NB4 (cell line): Measurements from ENCODE around the gene RPS18.

Experiments
- CTCF ChIP-seq: IDR thresholded peaks from one replicate; pipeline ENCODE4 v1.5.1; 2012; ENCODE audit warnings: low read depth, low read length
- POLR2A ChIP-seq: IDR thresholded peaks from 2 replicates; pipeline ENCODE4 v1.6.1; 2011; ENCODE audit warnings: mild to moderate bottlenecking; ENCODE audit not compliant: insufficient read length; ENCODE audit errors: extremely low read depth
- TF ChIP-seq, protein P1 (sequence below): IDR thresholded peaks from 2 replicates; pipeline ENCODE4 v1.6.1; 2011; ENCODE audit warnings: low read depth, low read length

DNA sequence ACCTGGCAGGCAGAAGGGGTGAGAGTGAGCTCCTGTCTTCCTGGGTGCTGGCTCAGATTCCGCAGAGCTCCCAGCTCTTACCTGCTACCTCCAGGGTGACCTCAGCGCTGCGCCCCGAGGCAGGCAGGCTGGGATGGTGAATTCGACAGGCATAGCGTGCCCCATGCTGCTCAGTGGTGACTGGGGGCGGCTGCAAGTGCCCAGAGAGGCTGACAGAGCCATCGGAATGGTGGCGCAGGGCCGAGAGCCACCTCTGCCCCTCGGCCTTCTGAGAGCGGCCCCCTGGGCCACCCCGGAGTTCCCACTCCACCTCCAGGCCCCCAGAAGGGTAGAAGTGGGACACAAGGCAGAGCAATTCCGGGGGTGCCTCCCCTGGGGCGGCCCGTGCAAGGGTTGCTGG is 32.3 kb downstream of the RPS18 start:
- TF ChIP-seq, protein P1, sequence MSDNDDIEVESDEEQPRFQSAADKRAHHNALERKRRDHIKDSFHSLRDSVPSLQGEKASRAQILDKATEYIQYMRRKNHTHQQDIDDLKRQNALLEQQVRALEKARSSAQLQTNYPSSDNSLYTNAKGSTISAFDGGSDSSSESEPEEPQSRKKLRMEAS = no peak
- TF ChIP-seq POLR2A = no peak
- no peak for TF ChIP-seq CTCF
